ENCODE data around the gene TBC1D20.

- TF ChIP-seq, protein P1, sequence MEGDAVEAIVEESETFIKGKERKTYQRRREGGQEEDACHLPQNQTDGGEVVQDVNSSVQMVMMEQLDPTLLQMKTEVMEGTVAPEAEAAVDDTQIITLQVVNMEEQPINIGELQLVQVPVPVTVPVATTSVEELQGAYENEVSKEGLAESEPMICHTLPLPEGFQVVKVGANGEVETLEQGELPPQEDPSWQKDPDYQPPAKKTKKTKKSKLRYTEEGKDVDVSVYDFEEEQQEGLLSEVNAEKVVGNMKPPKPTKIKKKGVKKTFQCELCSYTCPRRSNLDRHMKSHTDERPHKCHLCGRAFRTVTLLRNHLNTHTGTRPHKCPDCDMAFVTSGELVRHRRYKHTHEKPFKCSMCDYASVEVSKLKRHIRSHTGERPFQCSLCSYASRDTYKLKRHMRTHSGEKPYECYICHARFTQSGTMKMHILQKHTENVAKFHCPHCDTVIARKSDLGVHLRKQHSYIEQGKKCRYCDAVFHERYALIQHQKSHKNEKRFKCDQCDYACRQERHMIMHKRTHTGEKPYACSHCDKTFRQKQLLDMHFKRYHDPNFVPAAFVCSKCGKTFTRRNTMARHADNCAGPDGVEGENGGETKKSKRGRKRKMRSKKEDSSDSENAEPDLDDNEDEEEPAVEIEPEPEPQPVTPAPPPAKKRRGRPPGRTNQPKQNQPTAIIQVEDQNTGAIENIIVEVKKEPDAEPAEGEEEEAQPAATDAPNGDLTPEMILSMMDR (conservative IDR thresholded peaks at IDR 0.05; ENCODE audit: low read depth, low read length): no peak
- TF ChIP-seq EZH2 (IDR thresholded peaks at IDR 0.05; ENCODE audit: low read length, unreplicated experiment) (no peak), EZH2phosphoT487 (IDR thresholded peaks at IDR 0.05; ENCODE audit: borderline replicate concordance, low read length) (no peak)
Observed at GRCh38 chr20:418858-419365, 43.4 kb downstream of the TBC1D20 start.
